DND-41 (cell line): ENCODE measurements around the gene THOC5.
"Not testable (repeated sequence)": the region's sequence is repeated elsewhere in the genome, so short reads cannot be mapped to it uniquely, and the experiment has no call there.

Source experiments
- ATAC-seq: fragments of 200-7000 bp; cut with Tn5 transposase; 3 replicates; pipeline ENCODE4 v1.9.1; 2021; ENCODE audit warnings: low read depth; ENCODE audit not compliant: insufficient read depth
- DNase-seq: peaks from one replicate; pipeline ENCODE4 v3.0.0-alpha.2; 2020
- H2AFZ ChIP-seq: 2 replicates; pipeline ENCODE4 v1.6.0; 2012; ENCODE audit warnings: low read depth, low read length
- H3K27ac ChIP-seq: 2 replicates; pipeline ENCODE4 v1.5.1; 2012; ENCODE audit warnings: low read length, inconsistent platforms
- H3K27me3 ChIP-seq: fragments of 200-600 bp; sonication (generic); 2 replicates; pipeline ENCODE4 v1.6.0; 2012; ENCODE audit warnings: low read length, mild to moderate bottlenecking, inconsistent platforms; ENCODE audit not compliant: insufficient read depth, poor library complexity
- H3K36me3 ChIP-seq: 2 replicates; pipeline ENCODE4 v1.5.1; 2012; ENCODE audit warnings: low read length, inconsistent platforms; ENCODE audit not compliant: insufficient read depth
- H3K4me1 ChIP-seq: 2 replicates; pipeline ENCODE4 v1.5.1; 2012; ENCODE audit warnings: mild to moderate bottlenecking, low read length; ENCODE audit not compliant: insufficient read depth
- H3K4me2 ChIP-seq: 2 replicates; pipeline ENCODE4 v1.6.0; 2012; ENCODE audit warnings: mild to moderate bottlenecking, moderate library complexity, low read length, inconsistent platforms; ENCODE audit not compliant: insufficient read depth
- H3K4me3 ChIP-seq, 2 experiments: fragments of 200-600 bp in 1 of 2; shearing (Covaris generic) in 1 of 2; 2 replicates each; pipeline ENCODE4 v1.5.1; 2012 to 2016; ENCODE audit warnings: inconsistent platforms in 2 of 2, low read length in 2 of 2, mild to moderate bottlenecking in 2 of 2, low read depth in 1 of 2, moderate library complexity in 1 of 2
- H3K79me2 ChIP-seq: 2 replicates; pipeline ENCODE4 v1.6.0; 2012; ENCODE audit warnings: low read length, inconsistent platforms; ENCODE audit not compliant: insufficient read depth
- H3K9ac ChIP-seq: 2 replicates; pipeline ENCODE4 v1.6.0; 2012; ENCODE audit warnings: low read depth, mild to moderate bottlenecking, inconsistent platforms, low read length, moderate library complexity
- H3K9me3 ChIP-seq: 2 replicates; pipeline ENCODE4 v1.5.1; 2012; ENCODE audit warnings: low read length, moderate library complexity, mild to moderate bottlenecking, inconsistent platforms; ENCODE audit not compliant: insufficient read depth, severe bottlenecking
- H4K20me1 ChIP-seq: 2 replicates; pipeline ENCODE4 v1.6.0; 2012; ENCODE audit warnings: low read length; ENCODE audit not compliant: insufficient read depth
- EZH2 ChIP-seq: IDR thresholded peaks from 3 replicates; pipeline ENCODE4 v1.6.1; 2012; ENCODE audit warnings: borderline replicate concordance, low read depth, mild to moderate bottlenecking, moderate library complexity, low read length, inconsistent platforms; ENCODE audit not compliant: severe bottlenecking
- TF ChIP-seq, protein P1 (sequence below): IDR thresholded peaks from 2 replicates; pipeline ENCODE4 v1.5.1; 2012; ENCODE audit warnings: borderline replicate concordance, low read length, moderate library complexity, mild to moderate bottlenecking; ENCODE audit not compliant: poor library complexity, severe bottlenecking; ENCODE audit errors: extremely low read depth

THOC5 gene

DNA sequence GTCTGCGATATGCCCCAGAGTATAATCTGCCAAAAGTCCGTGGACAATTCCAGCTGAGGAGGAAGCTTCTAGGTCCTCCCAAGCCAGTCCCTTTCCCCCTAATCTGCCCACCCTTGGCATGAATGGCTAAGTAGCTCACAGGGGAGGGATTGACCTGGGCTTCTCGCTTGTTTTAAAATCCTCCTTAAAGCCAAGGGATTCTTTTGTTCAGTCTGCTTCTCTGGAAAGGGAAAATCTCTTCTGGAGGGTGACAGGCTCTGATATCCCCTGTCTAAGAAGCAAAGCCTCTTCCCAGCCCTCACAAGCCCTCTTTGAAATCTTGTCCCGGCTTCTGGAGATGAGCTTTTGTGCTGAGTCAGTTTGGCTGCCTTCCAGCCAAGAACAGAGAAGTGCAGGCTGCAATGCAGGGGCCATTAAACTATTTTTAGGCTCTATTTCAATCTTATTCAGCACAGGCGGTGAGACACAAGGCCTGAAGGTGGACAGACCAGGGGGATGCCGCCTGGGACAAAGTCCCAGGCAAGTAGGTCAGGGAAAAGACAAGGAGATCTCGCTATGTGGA lies 49.7 kb downstream of the THOC5 start:
- H3K27me3 ChIP-seq: no peaks in the 10 kb centered on the region
- H3K9ac ChIP-seq: no peak overlapping the region
- no peak overlapping the region for H3K4me3 ChIP-seq
- no peaks in the 10 kb centered on the region for H3K4me1 ChIP-seq
- no peak for ATAC-seq
- H3K4me2 ChIP-seq: no peak overlapping the region
- H4K20me1 ChIP-seq: no peaks in the 10 kb centered on the region
- TF ChIP-seq EZH2: no peak
- TF ChIP-seq, protein P1, sequence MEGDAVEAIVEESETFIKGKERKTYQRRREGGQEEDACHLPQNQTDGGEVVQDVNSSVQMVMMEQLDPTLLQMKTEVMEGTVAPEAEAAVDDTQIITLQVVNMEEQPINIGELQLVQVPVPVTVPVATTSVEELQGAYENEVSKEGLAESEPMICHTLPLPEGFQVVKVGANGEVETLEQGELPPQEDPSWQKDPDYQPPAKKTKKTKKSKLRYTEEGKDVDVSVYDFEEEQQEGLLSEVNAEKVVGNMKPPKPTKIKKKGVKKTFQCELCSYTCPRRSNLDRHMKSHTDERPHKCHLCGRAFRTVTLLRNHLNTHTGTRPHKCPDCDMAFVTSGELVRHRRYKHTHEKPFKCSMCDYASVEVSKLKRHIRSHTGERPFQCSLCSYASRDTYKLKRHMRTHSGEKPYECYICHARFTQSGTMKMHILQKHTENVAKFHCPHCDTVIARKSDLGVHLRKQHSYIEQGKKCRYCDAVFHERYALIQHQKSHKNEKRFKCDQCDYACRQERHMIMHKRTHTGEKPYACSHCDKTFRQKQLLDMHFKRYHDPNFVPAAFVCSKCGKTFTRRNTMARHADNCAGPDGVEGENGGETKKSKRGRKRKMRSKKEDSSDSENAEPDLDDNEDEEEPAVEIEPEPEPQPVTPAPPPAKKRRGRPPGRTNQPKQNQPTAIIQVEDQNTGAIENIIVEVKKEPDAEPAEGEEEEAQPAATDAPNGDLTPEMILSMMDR: no peak
- H3K27ac ChIP-seq: no peak overlapping the region
- H3K79me2 ChIP-seq: no peaks in the 10 kb centered on the region
- no peaks in the 10 kb centered on the region for H3K9me3 ChIP-seq
- DNase-seq: no peak
- peaks cover 31% of the 10 kb centered on the region for H3K36me3 ChIP-seq
- H2AFZ ChIP-seq: no peak overlapping the region

DNA sequence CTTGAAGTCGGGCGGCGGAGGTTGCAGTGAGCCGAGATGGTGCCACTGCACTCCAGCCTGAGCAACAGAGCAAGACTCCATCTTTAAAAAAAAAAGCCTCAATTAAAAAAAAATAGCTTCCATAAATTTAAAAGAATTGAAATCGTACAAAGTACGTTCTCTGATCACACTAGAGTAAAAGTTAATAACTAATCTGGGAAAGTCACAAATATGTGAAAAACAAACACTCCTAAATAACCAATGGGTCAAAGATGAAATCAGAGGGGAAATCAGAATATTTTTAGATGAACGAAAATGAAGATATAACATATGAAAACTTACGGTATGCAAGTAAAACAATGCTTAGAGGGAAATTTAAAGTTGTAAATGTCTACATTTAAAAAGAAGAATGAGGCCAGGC lies 53.7 kb downstream of the THOC5 start:
- no peak for TF ChIP-seq EZH2
- TF ChIP-seq, protein P1: no peak
- peaks cover 1% of the 10 kb centered on the region for H3K9me3 ChIP-seq
- ATAC-seq (no peak), DNase-seq (no peak)
- no peak overlapping the region for H3K9ac ChIP-seq
- no peak overlapping the region for H3K27ac ChIP-seq
- no peak overlapping the region for H3K4me3 ChIP-seq
- H3K36me3 ChIP-seq: no peaks in the 10 kb centered on the region; the same call in 1 of the 2 replicates
- H3K79me2 ChIP-seq: no peaks in the 10 kb centered on the region
- H3K4me2 ChIP-seq: no peak overlapping the region
- H3K27me3 ChIP-seq: no peaks in the 10 kb centered on the region
- no peaks in the 10 kb centered on the region for H3K4me1 ChIP-seq
- H2AFZ ChIP-seq: no peak overlapping the region
- no peaks in the 10 kb centered on the region for H4K20me1 ChIP-seq

DNA sequence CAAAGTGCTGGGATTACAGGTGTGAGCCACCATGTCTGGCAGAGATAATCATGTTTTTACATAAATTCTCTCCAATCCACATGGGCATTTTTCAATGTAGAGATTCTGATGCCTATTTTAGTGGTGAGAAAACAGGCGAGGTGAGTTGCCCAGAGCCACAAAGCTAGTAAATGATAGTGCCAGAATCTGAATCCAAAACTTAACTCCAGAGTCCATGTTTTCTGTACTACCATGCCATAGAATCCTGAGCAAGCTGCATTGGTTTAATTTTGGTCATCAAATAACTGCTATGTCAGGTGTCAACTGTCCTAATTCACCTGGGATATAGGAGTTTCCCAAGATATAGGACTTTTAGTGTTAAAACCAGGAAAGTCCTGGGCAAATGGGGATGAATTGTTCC lies 59.9 kb downstream of the THOC5 start:
- H3K79me2 ChIP-seq: no peaks in the 10 kb centered on the region
- TF ChIP-seq EZH2: no peak
- TF ChIP-seq, protein P1: no peak
- H3K27me3 ChIP-seq: no peaks in the 10 kb centered on the region
- no peaks in the 10 kb centered on the region; the same call in 1 of the 2 replicates for H3K36me3 ChIP-seq
- H2AFZ ChIP-seq: no peak overlapping the region
- H4K20me1 ChIP-seq: no peaks in the 10 kb centered on the region
- DNase-seq (no peak), ATAC-seq (no peak)
- no peak overlapping the region for H3K27ac ChIP-seq
- H3K9ac ChIP-seq: no peak overlapping the region
- H3K4me2 ChIP-seq: no peak overlapping the region
- no peaks in the 10 kb centered on the region for H3K4me1 ChIP-seq
- peaks cover 5% of the 10 kb centered on the region for H3K9me3 ChIP-seq
- H3K4me3 ChIP-seq: no peak overlapping the region

DNA sequence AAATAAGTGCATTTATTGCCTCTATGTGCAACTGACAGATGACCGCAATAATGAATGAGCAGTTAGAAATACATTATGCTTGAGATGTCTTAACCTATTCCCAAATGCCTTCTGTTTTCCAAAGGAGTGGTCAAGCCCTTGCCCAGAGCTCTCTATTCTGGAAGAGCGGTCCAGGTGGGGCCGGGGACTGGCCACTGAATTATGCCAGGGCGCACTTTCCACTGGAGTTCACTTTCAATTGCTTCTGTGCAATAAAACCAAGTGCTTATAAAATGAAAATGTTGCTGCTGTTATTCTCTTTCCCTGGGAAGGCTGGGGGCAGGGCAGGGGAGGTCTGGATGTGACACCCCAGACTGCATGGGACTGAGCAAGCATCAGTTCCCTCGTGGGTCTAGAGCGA lies 62.5 kb downstream of the THOC5 start:
- DNase-seq: no peak
- TF ChIP-seq, protein P1: no peak
- no peak for TF ChIP-seq EZH2
- no peak for ATAC-seq
- Histone ChIP-seq H4K20me1 (no peaks in the 10 kb centered on the region), H3K36me3 (no peaks in the 10 kb centered on the region), H3K79me2 (no peaks in the 10 kb centered on the region), H3K4me2 (no peak overlapping the region), H2AFZ (no peak overlapping the region), H3K27me3 (no peaks in the 10 kb centered on the region), H3K27ac (no peak overlapping the region), H3K4me3 (no peak overlapping the region), H3K9me3 (peaks cover 5% of the 10 kb centered on the region), H3K4me1 (no peaks in the 10 kb centered on the region), H3K9ac (no peak overlapping the region)

DNA sequence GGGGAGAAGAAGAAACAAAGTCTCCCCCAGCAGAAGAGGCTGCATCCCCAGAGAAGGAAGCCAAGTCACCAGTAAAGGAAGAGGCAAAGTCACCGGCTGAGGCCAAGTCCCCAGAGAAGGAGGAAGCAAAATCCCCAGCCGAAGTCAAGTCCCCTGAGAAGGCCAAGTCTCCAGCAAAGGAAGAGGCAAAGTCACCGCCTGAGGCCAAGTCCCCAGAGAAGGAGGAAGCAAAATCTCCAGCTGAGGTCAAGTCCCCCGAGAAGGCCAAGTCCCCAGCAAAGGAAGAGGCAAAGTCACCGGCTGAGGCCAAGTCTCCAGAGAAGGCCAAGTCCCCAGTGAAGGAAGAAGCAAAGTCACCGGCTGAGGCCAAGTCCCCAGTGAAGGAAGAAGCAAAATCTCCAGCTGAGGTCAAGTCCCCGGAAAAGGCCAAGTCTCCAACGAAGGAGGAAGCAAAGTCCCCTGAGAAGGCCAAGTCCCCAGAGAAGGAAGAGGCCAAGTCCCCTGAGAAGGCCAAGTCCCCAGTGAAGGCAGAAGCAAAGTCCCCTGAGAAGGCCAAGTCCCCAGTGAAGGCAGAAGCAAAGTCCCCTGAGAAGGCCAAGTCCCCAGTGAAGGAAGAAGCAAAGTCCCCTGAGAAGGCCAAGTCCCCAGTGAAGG lies 64.3 kb downstream of the THOC5 start:
- ATAC-seq, H3K4me2 ChIP-seq, H3K36me3 ChIP-seq, H3K9me3 ChIP-seq, H3K4me3 ChIP-seq, H4K20me1 ChIP-seq, H3K4me1 ChIP-seq, H3K9ac ChIP-seq, DNase-seq, H3K79me2 ChIP-seq, H3K27me3 ChIP-seq, H3K27ac ChIP-seq, H2AFZ ChIP-seq: not testable (repeated sequence)
